ENCODE measurements around the gene DOCK2.

GRCh38 chr5:169840405-169840804 is 203.3 kb downstream of the DOCK2 start:
- TF ChIP-seq CTCF (IDR thresholded peaks at IDR 0.05; ENCODE audit: borderline replicate concordance, extremely low read depth, low read length, poor library complexity, severe bottlenecking) (no peak), EZH2 (IDR thresholded peaks at IDR 0.05; ENCODE audit: borderline replicate concordance, low read depth, low read length, severe bottlenecking) (no peak)
